ENCODE data around the gene SERF2.

- TF ChIP-seq POLR2A (IDR thresholded peaks at IDR 0.05) (no peak), CTCF (IDR thresholded peaks at IDR 0.05) (peak; percentile 58 to 77 (median 74))
These were observed 22.4 kb upstream of the SERF2 start for GRCh38 chr15:43769584-43770228.
